Measurements from ENCODE around the gene MCC. TPM values are rescaled to one million over a fixed set of nuclear protein-coding genes. Genes with fewer than 3 reads are reported as not detected.

Gene MCC
- total RNA-seq, 2 donors from 2014 or later, result 7.5 to 9.9 TPM

- no peak overlapping the region for H3K27ac ChIP-seq
- intact Hi-C loops (cut with DNase I), result no loop called here
- no peaks in the 10 kb centered on the region for H3K36me3 ChIP-seq (replicated peaks in 1 of 2; ENCODE audit: insufficient read depth in 1 of 2, low read depth in 2 of 2)
- H3K4me1 ChIP-seq, result no peaks in the 10 kb centered on the region
- DNase-seq (no peak), ATAC-seq (no peak)
- H3K9me3 ChIP-seq, result no peaks in the 10 kb centered on the region
- no peak overlapping the region for H3K4me3 ChIP-seq
- no peak for TF ChIP-seq POLR2A (IDR thresholded peaks at IDR 0.05)
- no peak for TF ChIP-seq CTCF (IDR thresholded peaks at IDR 0.05)
- no peaks in the 10 kb centered on the region for H3K27me3 ChIP-seq
- WGBS, 2 donors, result 60 to 78% methylated on average over 2 of the region's 2 CpGs
Observed at GRCh38 chr5:113225259-113225658, 263.0 kb downstream of the MCC start.

- 68 to 69% methylated on average over 4 of the region's 4 CpGs for WGBS, 2 donors
- intact Hi-C loops (cut with DNase I), result no loop called here
- ATAC-seq (no peak), DNase-seq (no peak)
- H3K27ac ChIP-seq, result no peak overlapping the region
- H3K27me3 ChIP-seq, result no peaks in the 10 kb centered on the region
- H3K36me3 ChIP-seq (replicated peaks in 1 of 2; ENCODE audit: insufficient read depth in 1 of 2, low read depth in 2 of 2), result no peaks in the 10 kb centered on the region
- no peaks in the 10 kb centered on the region for H3K4me1 ChIP-seq
- H3K9me3 ChIP-seq, result no peaks in the 10 kb centered on the region
- TF ChIP-seq POLR2A (IDR thresholded peaks at IDR 0.05) (no peak), CTCF (IDR thresholded peaks at IDR 0.05) (no peak)
- no peak overlapping the region for H3K4me3 ChIP-seq
Observed at GRCh38 chr5:113224605-113225065, 263.6 kb downstream of the MCC start.

- DNase-seq (no peak), ATAC-seq (no peak)
- Histone ChIP-seq H3K27ac (no peak overlapping the region), H3K4me3 (no peak overlapping the region), H3K27me3 (no peaks in the 10 kb centered on the region), H3K36me3 (replicated peaks in 1 of 2; ENCODE audit: insufficient read depth in 1 of 2, low read depth in 2 of 2) (no peaks in the 10 kb centered on the region), H3K9me3 (no peaks in the 10 kb centered on the region), H3K4me1 (no peaks in the 10 kb centered on the region)
- TF ChIP-seq CTCF (IDR thresholded peaks at IDR 0.05) (no peak), POLR2A (IDR thresholded peaks at IDR 0.05) (no peak)
- intact Hi-C loops (cut with DNase I), result no loop called here
- 76 to 82% methylated on average over 13 of the region's 13 CpGs for WGBS, 2 donors
Observed at GRCh38 chr5:113223831-113224604, 264.2 kb downstream of the MCC start.

GRCh38 chr5:113223315-113223714 is 264.9 kb downstream of the MCC start:
- H3K9me3 ChIP-seq, result no peaks in the 10 kb centered on the region
- no peak overlapping the region for H3K27ac ChIP-seq
- no peaks in the 10 kb centered on the region for H3K27me3 ChIP-seq
- DNase-seq, result no peak
- 67 to 74% methylated on average over 3 of the region's 3 CpGs for WGBS, 2 donors
- H3K4me3 ChIP-seq, result no peak overlapping the region
- TF ChIP-seq POLR2A (IDR thresholded peaks at IDR 0.05) (no peak), CTCF (IDR thresholded peaks at IDR 0.05) (no peak)
- intact Hi-C loops (cut with DNase I), result no loop called here
- no peaks in the 10 kb centered on the region for H3K4me1 ChIP-seq
- no peaks in the 10 kb centered on the region for H3K36me3 ChIP-seq (replicated peaks in 1 of 2; ENCODE audit: insufficient read depth in 1 of 2, low read depth in 2 of 2)
- no peak for ATAC-seq
